OCI-LY1 (cell line): ENCODE results near the gene XYLT1.

Experiments
- H2AFZ ChIP-seq: fragments of 200-600 bp; sonication (generic), shearing (Covaris generic); 2 replicates; pipeline ENCODE4 v1.6.0; 2014; ENCODE audit warnings: antibody characterized with exemption, mild to moderate bottlenecking, low read length
- H3F3A ChIP-seq: fragments of 200-600 bp; sonication (generic), shearing (Covaris generic); 2 replicates; pipeline ENCODE4 v1.6.0; 2014; ENCODE audit warnings: mild to moderate bottlenecking, antibody characterized with exemption, low read length, moderate library complexity; ENCODE audit not compliant: insufficient read depth
- H3K27ac ChIP-seq: fragments of 200-600 bp; sonication (generic); 2 replicates; pipeline ENCODE4 v1.5.1; 2014; ENCODE audit warnings: low read length, mixed run types, mild to moderate bottlenecking, low read depth; ENCODE audit not compliant: poor library complexity, severe bottlenecking
- H3K27me3 ChIP-seq: fragments of 200-600 bp; sonication (generic); 2 replicates; pipeline ENCODE4 v1.6.0; 2014; ENCODE audit warnings: antibody characterized with exemption, mild to moderate bottlenecking, low read length, moderate library complexity; ENCODE audit not compliant: insufficient read depth
- H3K36me3 ChIP-seq: fragments of 200-600 bp; sonication (generic); 2 replicates; pipeline ENCODE4 v1.6.1; 2014; ENCODE audit warnings: mild to moderate bottlenecking, antibody characterized with exemption, low read length, moderate library complexity, mixed read lengths; ENCODE audit not compliant: insufficient read depth
- H3K4me1 ChIP-seq: fragments of 200-600 bp; sonication (generic); 2 replicates; pipeline ENCODE4 v1.5.1; 2014; ENCODE audit warnings: mild to moderate bottlenecking, low read length, moderate library complexity; ENCODE audit not compliant: insufficient read depth, severe bottlenecking
- H3K4me2 ChIP-seq: fragments of 200-600 bp; sonication (generic), shearing (Covaris generic); 2 replicates; pipeline ENCODE4 v1.6.1; 2014; ENCODE audit warnings: low read length
- H3K4me3 ChIP-seq: fragments of 200-600 bp; sonication (generic); 2 replicates; pipeline ENCODE4 v1.5.1; 2014; ENCODE audit warnings: low read length, low read depth, mild to moderate bottlenecking, mixed read lengths; ENCODE audit not compliant: poor library complexity, severe bottlenecking
- H3K79me2 ChIP-seq: fragments of 200-600 bp; shearing (Covaris generic); 2 replicates; pipeline ENCODE4 v1.6.1; 2016; ENCODE audit warnings: mixed run types, low read length, mixed read lengths; ENCODE audit not compliant: insufficient read depth
- H3K9ac ChIP-seq: fragments of 200-600 bp; sonication (generic), shearing (Covaris generic); 2 replicates; pipeline ENCODE4 v1.6.1; 2014; ENCODE audit warnings: mild to moderate bottlenecking, low read length, mixed read lengths
- H3K9me2 ChIP-seq: fragments of 200-600 bp; sonication (generic), shearing (Covaris generic); 2 replicates; pipeline ENCODE4 v1.6.1; 2014; ENCODE audit warnings: low read depth, mild to moderate bottlenecking, low read length, mixed read lengths
- H3K9me3 ChIP-seq: fragments of 200-600 bp; shearing (Covaris generic); 2 replicates; pipeline ENCODE4 v1.6.1; 2014; ENCODE audit warnings: low read length, mixed read lengths
- H4K20me1 ChIP-seq: fragments of 200-600 bp; sonication (generic), shearing (Covaris generic); 2 replicates; pipeline ENCODE4 v1.6.0; 2016; ENCODE audit warnings: mild to moderate bottlenecking, low read length; ENCODE audit not compliant: insufficient read depth
- EZH2 ChIP-seq: fragments of 200-600 bp; sonication (generic), shearing (Covaris generic); IDR thresholded peaks from 2 replicates; pipeline ENCODE4 v1.8.0; 2017; ENCODE audit warnings: borderline replicate concordance, mixed run types, mild to moderate bottlenecking, antibody characterized with exemption, low read length, moderate library complexity, mixed read lengths
- TF ChIP-seq, protein P1 (sequence below): fragments of 200-600 bp; sonication (generic), shearing (Covaris generic); IDR thresholded peaks from 2 replicates; pipeline ENCODE4 v1.5.1; 2017; ENCODE audit warnings: mild to moderate bottlenecking, antibody characterized with exemption, low read length, moderate library complexity, mixed read lengths

XYLT1 gene

DNA sequence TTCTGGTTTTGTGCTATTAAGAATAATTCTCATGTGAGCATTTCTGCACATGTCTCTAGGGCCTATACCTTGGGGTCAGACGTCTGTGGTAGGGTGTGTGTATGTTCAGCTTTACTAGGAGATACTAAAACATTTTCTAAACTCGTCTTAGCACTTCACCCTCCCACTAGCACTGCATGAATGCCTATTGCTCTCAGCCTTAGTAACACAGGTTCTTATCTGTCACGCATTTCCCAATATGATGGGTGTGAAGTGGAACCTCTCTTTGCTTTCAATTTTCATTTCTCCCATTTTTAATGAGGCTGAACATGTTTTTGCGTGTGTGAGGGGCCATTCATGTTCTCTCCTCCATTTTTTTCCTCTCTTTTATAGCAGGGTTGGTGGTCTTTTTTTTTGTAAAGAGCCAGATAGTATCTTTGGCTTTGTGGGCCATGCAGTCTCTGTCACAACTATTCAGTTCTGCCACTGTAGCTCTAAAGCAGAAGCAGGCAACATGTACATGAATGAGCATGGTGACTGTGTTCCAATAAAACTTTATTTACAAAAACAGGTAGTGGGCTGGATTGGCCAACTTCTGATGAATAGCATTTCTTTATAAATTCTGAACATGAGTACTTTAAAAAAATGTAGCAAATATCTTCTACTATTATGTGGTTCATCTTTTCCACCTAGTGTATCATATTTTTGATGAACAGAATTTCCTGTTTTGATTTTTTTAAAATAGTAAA, 354.0 kb downstream of the XYLT1 start:
- H4K20me1 ChIP-seq = no peaks in the 10 kb centered on the region
- H3K27me3 ChIP-seq = no peaks in the 10 kb centered on the region
- no peaks in the 10 kb centered on the region for H3F3A ChIP-seq
- H2AFZ ChIP-seq = no peak overlapping the region
- no peaks in the 10 kb centered on the region for H3K79me2 ChIP-seq
- H3K4me3 ChIP-seq = no peak overlapping the region
- H3K27ac ChIP-seq = no peak overlapping the region
- H3K4me1 ChIP-seq = no peaks in the 10 kb centered on the region
- no peak overlapping the region for H3K4me2 ChIP-seq
- no peaks in the 10 kb centered on the region for H3K9me3 ChIP-seq
- H3K36me3 ChIP-seq = peaks cover 51% of the 10 kb centered on the region
- H3K9ac ChIP-seq = no peak overlapping the region
- TF ChIP-seq, protein P1, sequence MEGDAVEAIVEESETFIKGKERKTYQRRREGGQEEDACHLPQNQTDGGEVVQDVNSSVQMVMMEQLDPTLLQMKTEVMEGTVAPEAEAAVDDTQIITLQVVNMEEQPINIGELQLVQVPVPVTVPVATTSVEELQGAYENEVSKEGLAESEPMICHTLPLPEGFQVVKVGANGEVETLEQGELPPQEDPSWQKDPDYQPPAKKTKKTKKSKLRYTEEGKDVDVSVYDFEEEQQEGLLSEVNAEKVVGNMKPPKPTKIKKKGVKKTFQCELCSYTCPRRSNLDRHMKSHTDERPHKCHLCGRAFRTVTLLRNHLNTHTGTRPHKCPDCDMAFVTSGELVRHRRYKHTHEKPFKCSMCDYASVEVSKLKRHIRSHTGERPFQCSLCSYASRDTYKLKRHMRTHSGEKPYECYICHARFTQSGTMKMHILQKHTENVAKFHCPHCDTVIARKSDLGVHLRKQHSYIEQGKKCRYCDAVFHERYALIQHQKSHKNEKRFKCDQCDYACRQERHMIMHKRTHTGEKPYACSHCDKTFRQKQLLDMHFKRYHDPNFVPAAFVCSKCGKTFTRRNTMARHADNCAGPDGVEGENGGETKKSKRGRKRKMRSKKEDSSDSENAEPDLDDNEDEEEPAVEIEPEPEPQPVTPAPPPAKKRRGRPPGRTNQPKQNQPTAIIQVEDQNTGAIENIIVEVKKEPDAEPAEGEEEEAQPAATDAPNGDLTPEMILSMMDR = no peak
- TF ChIP-seq EZH2 = no peak
- H3K9me2 ChIP-seq = no peaks in the 10 kb centered on the region

DNA sequence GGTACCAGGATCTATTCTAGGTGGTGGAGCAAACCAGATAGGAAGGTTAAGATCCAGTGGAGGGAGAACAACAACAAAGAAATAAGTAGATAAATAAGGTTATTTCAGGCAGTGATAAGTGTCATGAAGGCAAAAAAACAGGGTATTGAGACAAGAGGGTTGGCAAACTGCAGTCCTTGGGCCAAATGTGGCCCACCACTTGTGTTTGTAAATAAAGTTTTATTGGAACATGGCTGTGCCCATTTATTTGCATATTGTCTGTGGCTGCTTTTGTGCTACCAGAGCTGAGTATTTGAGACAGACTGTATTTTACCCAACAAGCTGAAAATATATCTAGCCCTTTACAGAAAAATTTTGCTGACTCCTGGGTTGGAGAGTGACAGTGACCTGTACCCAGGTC, 361.3 kb downstream of the XYLT1 start:
- Histone ChIP-seq H3K4me1 (no peaks in the 10 kb centered on the region), H3K9me3 (no peaks in the 10 kb centered on the region), H4K20me1 (no peaks in the 10 kb centered on the region), H3K9me2 (no peaks in the 10 kb centered on the region), H3K9ac (no peak overlapping the region), H3K36me3 (peaks cover 34% of the 10 kb centered on the region), H3K27me3 (no peaks in the 10 kb centered on the region), H3K4me3 (no peak overlapping the region), H2AFZ (no peak overlapping the region), H3F3A (no peaks in the 10 kb centered on the region), H3K4me2 (no peak overlapping the region), H3K79me2 (no peaks in the 10 kb centered on the region), H3K27ac (no peak overlapping the region)
- TF ChIP-seq EZH2 = no peak
- TF ChIP-seq, protein P1 = no peak

DNA sequence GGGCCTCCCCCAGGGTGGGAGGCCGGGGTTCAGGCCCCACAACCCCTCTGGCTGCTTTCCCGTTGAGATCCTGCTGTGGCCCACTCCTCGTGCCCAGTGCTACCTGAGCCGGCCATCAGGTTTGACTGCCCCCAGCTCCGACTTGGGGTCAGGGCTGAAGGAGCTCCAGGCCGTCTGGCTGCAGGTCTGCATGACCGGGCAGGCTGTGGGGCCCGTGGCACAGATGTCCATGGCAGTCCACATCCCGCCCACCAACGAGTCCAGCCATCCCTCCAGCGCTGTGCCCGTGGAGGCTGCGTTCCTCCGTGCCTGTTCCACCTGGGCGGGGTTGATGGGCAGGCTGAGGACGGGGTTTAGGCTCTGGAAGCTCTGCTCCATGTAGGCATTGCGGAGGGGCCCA, 362.2 kb downstream of the XYLT1 start:
- no peak overlapping the region for H3K27ac ChIP-seq
- TF ChIP-seq, protein P1 = no peak
- TF ChIP-seq EZH2 = no peak
- no peak overlapping the region for H3K4me3 ChIP-seq
- H3K9me2 ChIP-seq = no peaks in the 10 kb centered on the region
- no peaks in the 10 kb centered on the region for H3K9me3 ChIP-seq
- no peak overlapping the region for H3K4me2 ChIP-seq
- no peaks in the 10 kb centered on the region for H3K27me3 ChIP-seq
- H3K36me3 ChIP-seq = peaks cover 26% of the 10 kb centered on the region
- H4K20me1 ChIP-seq = no peaks in the 10 kb centered on the region
- no peaks in the 10 kb centered on the region for H3K79me2 ChIP-seq
- no peak overlapping the region for H2AFZ ChIP-seq
- no peaks in the 10 kb centered on the region for H3F3A ChIP-seq
- no peak overlapping the region for H3K9ac ChIP-seq
- H3K4me1 ChIP-seq = no peaks in the 10 kb centered on the region
